ENCODE measurements around the gene SMYD3. TPM values are rescaled to one million over a fixed set of nuclear protein-coding genes. Genes with fewer than 3 reads are reported as not detected.
A peak's percentile ranks its signal among the peaks of the same experiment; 100 is the strongest.

SMYD3 gene
- polyA plus RNA-seq, 2 of the 4 experiments (the other 2 are of a cell fraction), result 18.2 to 35.2 TPM

DNA sequence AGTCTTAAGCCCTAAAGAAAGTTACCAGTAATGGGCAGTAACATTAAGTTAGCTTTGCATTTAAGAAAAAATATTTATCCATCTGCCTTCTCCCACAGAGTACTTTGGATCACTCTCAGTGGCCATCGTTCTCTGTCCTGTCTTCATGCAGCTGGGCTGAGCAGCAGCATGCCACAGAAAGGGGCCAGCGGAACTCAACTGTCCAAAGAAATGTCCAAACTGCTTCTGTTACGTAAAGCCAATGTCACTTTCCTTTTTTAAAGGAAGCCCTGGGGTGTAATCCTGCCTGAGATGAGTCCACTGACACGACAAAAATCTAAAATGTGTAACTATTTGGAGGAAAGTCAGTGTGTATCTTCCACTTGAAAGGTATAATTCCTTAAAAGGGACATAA is 291.6 kb downstream of the SMYD3 start:
- FAIRE-seq (no peak), ATAC-seq (no peak), DNase-seq (ENCODE audit: low read depth in 1 of 2, low spot score in 1 of 2) (no peak)
- no peaks in the 10 kb centered on the region for H3K9me3 ChIP-seq
- TF ChIP-seq, protein P1, sequence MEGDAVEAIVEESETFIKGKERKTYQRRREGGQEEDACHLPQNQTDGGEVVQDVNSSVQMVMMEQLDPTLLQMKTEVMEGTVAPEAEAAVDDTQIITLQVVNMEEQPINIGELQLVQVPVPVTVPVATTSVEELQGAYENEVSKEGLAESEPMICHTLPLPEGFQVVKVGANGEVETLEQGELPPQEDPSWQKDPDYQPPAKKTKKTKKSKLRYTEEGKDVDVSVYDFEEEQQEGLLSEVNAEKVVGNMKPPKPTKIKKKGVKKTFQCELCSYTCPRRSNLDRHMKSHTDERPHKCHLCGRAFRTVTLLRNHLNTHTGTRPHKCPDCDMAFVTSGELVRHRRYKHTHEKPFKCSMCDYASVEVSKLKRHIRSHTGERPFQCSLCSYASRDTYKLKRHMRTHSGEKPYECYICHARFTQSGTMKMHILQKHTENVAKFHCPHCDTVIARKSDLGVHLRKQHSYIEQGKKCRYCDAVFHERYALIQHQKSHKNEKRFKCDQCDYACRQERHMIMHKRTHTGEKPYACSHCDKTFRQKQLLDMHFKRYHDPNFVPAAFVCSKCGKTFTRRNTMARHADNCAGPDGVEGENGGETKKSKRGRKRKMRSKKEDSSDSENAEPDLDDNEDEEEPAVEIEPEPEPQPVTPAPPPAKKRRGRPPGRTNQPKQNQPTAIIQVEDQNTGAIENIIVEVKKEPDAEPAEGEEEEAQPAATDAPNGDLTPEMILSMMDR (IDR thresholded peaks at IDR 0.05), result no peak
- no peak for TF ChIP-seq RCOR1 (IDR thresholded peaks at IDR 0.05; ENCODE audit: low read depth, low read length)
- TF ChIP-seq, protein P2, sequence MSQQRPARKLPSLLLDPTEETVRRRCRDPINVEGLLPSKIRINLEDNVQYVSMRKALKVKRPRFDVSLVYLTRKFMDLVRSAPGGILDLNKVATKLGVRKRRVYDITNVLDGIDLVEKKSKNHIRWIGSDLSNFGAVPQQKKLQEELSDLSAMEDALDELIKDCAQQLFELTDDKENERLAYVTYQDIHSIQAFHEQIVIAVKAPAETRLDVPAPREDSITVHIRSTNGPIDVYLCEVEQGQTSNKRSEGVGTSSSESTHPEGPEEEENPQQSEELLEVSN (IDR thresholded peaks at IDR 0.05; ENCODE audit: borderline replicate concordance, low read depth), result no peak
- TF ChIP-seq ZNF302 (CRISPR knock-in tag; IDR thresholded peaks at IDR 0.05), result no peak
- TF ChIP-seq RFX5 (IDR thresholded peaks at IDR 0.05), result no peak
- TF ChIP-seq TP53 (CRISPR knock-in tag; IDR thresholded peaks at IDR 0.05), result no peak
- TF ChIP-seq NPAS2 (CRISPR knock-in tag; IDR thresholded peaks at IDR 0.05; ENCODE audit: borderline replicate concordance), result no peak
- TF ChIP-seq, protein P3, sequence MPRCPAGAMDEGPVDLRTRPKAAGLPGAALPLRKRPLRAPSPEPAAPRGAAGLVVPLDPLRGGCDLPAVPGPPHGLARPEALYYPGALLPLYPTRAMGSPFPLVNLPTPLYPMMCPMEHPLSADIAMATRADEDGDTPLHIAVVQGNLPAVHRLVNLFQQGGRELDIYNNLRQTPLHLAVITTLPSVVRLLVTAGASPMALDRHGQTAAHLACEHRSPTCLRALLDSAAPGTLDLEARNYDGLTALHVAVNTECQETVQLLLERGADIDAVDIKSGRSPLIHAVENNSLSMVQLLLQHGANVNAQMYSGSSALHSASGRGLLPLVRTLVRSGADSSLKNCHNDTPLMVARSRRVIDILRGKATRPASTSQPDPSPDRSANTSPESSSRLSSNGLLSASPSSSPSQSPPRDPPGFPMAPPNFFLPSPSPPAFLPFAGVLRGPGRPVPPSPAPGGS (IDR thresholded peaks at IDR 0.05), result no peak
- TF ChIP-seq RAD21 (conservative IDR thresholded peaks at IDR 0.05 in 1 of 2, IDR thresholded peaks at IDR 0.05 in 1 of 2), result no peak
- TF ChIP-seq HEYL (CRISPR knock-in tag; IDR thresholded peaks at IDR 0.05), result no peak
- TF ChIP-seq, protein P4, sequence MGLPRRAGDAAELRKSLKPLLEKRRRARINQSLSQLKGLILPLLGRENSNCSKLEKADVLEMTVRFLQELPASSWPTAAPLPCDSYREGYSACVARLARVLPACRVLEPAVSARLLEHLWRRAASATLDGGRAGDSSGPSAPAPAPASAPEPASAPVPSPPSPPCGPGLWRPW (IDR thresholded peaks at IDR 0.05), result no peak
- TF ChIP-seq HOXA7 (CRISPR knock-in tag; IDR thresholded peaks at IDR 0.05), result no peak
- TF ChIP-seq ZSCAN20 (CRISPR knock-in tag; IDR thresholded peaks at IDR 0.05), result no peak
- TF ChIP-seq CEBPB (IDR thresholded peaks at IDR 0.05), result no peak
- TF ChIP-seq, protein P5, sequence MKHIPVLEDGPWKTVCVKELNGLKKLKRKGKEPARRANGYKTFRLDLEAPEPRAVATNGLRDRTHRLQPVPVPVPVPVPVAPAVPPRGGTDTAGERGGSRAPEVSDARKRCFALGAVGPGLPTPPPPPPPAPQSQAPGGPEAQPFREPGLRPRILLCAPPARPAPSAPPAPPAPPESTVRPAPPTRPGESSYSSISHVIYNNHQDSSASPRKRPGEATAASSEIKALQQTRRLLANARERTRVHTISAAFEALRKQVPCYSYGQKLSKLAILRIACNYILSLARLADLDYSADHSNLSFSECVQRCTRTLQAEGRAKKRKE (CRISPR knock-in tag; IDR thresholded peaks at IDR 0.05; ENCODE audit: low read depth), result no peak
- no peaks in the 10 kb centered on the region for H3K4me1 ChIP-seq
- ChIA-PET CTCF (interaction anchor here (1.7 kb wide), 1 partner anchor 9 kb away, joined by 3 read pairs; no protein-coding TSS in a partner anchor), POLR2A (no interaction called here)
- no peak overlapping the region for H3K27ac ChIP-seq
- no peak overlapping the region for H3K4me3 ChIP-seq
- WGBS (ENCODE audit: missing lambda C conversion rate), result 90% methylated on average over 4 of the region's 4 CpGs
- H3K4me2 ChIP-seq, result no peak overlapping the region

DNA sequence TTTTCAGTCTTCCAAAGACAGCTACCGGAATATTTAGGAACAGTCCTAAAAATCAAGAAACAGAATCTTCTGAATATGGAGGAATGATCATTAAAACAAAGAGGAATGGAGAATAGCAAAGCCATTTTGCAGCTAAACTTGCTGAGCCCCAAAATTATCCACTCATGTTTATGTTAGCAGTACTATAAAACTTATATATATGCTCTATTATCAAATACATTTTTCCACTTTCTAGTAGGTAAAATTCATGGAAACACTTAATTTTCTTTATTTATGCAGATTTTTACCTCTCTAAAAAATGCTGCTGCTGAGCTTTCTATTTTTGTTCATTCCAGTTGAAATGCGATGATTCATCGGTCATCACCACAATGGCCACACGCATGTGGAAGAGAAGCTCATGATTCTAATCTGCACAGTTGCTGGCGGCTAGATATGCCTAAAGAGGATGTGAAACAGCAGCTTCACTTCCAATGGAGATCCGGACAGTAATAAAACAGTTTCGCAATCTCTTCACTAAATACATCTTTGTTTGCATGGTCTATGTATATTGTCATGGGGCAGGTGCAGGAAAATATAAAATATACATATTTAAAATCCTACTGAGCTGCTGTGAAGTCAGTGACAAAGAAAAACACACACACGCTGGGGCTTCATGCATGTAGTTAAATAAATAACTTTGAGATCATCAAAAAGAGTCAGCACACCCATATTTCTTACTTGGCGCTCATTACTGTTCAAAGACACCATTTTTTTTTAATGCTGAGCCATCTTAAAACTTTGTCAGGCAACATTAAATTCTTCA is 292.2 kb downstream of the SMYD3 start:
- FAIRE-seq (no peak), DNase-seq (ENCODE audit: low read depth in 1 of 2, low spot score in 1 of 2) (no peak), ATAC-seq (no peak)
- 88% methylated on average over 9 of the region's 9 CpGs for WGBS (ENCODE audit: missing lambda C conversion rate)
- H3K4me1 ChIP-seq, result no peaks in the 10 kb centered on the region
- H3K27ac ChIP-seq, result no peak overlapping the region
- H3K9me3 ChIP-seq, result no peaks in the 10 kb centered on the region
- no peak overlapping the region for H3K4me3 ChIP-seq
- TF ChIP-seq CEBPB (IDR thresholded peaks at IDR 0.05), result peak; percentile 47 to 61; a peak in 2 of 4 replicates
- TF ChIP-seq RFX5 (IDR thresholded peaks at IDR 0.05), result no peak
- TF ChIP-seq, protein P6, sequence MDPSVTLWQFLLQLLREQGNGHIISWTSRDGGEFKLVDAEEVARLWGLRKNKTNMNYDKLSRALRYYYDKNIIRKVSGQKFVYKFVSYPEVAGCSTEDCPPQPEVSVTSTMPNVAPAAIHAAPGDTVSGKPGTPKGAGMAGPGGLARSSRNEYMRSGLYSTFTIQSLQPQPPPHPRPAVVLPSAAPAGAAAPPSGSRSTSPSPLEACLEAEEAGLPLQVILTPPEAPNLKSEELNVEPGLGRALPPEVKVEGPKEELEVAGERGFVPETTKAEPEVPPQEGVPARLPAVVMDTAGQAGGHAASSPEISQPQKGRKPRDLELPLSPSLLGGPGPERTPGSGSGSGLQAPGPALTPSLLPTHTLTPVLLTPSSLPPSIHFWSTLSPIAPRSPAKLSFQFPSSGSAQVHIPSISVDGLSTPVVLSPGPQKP (IDR thresholded peaks at IDR 0.05; ENCODE audit: low read depth, low read length), result no peak
- TF ChIP-seq KDM1A (IDR thresholded peaks at IDR 0.05; ENCODE audit: low read depth), result no peak
- TF ChIP-seq PHF8 (IDR thresholded peaks at IDR 0.05; ENCODE audit: borderline replicate concordance, low read depth), result no peak
- TF ChIP-seq JUN (IDR thresholded peaks at IDR 0.05), result no peak
- no peak for TF ChIP-seq POLR2A (IDR thresholded peaks at IDR 0.05; ENCODE audit: low read length)
- no peak overlapping the region for H3K4me2 ChIP-seq
- ChIA-PET CTCF (interaction anchor here (1.7 kb wide), 1 partner anchor 8 kb away, joined by 3 read pairs; no protein-coding TSS in a partner anchor), POLR2A (no interaction called here)
